ENCODE results near the gene CDC42BPA. TPM values are rescaled to one million over a fixed set of nuclear protein-coding genes. Genes with fewer than 3 reads are reported as not detected.

Gene CDC42BPA
- total and polyA plus RNA-seq, 2 experiments from 2014 or later: 25.1 to 25.2 TPM

GRCh38 chr1:227263869-227264268, 54.4 kb downstream of the CDC42BPA start:
- Histone ChIP-seq H3K4me3 (no peak overlapping the region), H3K36me3 (no peaks in the 10 kb centered on the region), H3K27me3 (no peaks in the 10 kb centered on the region), H3K4me1 (ENCODE audit: low read depth) (no peaks in the 10 kb centered on the region), H3K9me3 (ENCODE audit: low read depth) (no peaks in the 10 kb centered on the region), H3K27ac (no peak overlapping the region)
- no peak for TF ChIP-seq CTCF (IDR thresholded peaks at IDR 0.05; ENCODE audit: low read depth, low read length)
- DNase-seq (ENCODE audit: low read depth in 1 of 2, low spot score in 1 of 2): no peak

- no peaks in the 10 kb centered on the region for H3K9me3 ChIP-seq (ENCODE audit: low read depth)
- H3K4me1 ChIP-seq (ENCODE audit: low read depth): no peaks in the 10 kb centered on the region
- H3K36me3 ChIP-seq: no peaks in the 10 kb centered on the region
- H3K27me3 ChIP-seq: no peaks in the 10 kb centered on the region
- DNase-seq (ENCODE audit: low read depth in 1 of 2, low spot score in 1 of 2): no peak
- H3K4me3 ChIP-seq: no peak overlapping the region
- H3K27ac ChIP-seq: no peak overlapping the region
- TF ChIP-seq CTCF (IDR thresholded peaks at IDR 0.05; ENCODE audit: low read depth, low read length): no peak
Observed at GRCh38 chr1:227261501-227261900, 56.8 kb downstream of the CDC42BPA start.

GRCh38 chr1:227260433-227260832, 57.9 kb downstream of the CDC42BPA start:
- H3K27ac ChIP-seq: no peak overlapping the region
- H3K4me1 ChIP-seq (ENCODE audit: low read depth): no peaks in the 10 kb centered on the region
- H3K36me3 ChIP-seq: no peaks in the 10 kb centered on the region
- no peak for DNase-seq (ENCODE audit: low read depth in 1 of 2, low spot score in 1 of 2)
- H3K27me3 ChIP-seq: no peaks in the 10 kb centered on the region
- H3K4me3 ChIP-seq: no peak overlapping the region
- H3K9me3 ChIP-seq (ENCODE audit: low read depth): no peaks in the 10 kb centered on the region
- TF ChIP-seq CTCF (IDR thresholded peaks at IDR 0.05; ENCODE audit: low read depth, low read length): no peak

GRCh38 chr1:227257964-227258363, 60.3 kb downstream of the CDC42BPA start:
- Histone ChIP-seq H3K36me3 (no peaks in the 10 kb centered on the region), H3K4me1 (ENCODE audit: low read depth) (no peaks in the 10 kb centered on the region), H3K27me3 (no peaks in the 10 kb centered on the region), H3K9me3 (ENCODE audit: low read depth) (no peaks in the 10 kb centered on the region), H3K4me3 (no peak overlapping the region), H3K27ac (no peak overlapping the region)
- TF ChIP-seq CTCF (IDR thresholded peaks at IDR 0.05; ENCODE audit: low read depth, low read length): no peak
- DNase-seq (ENCODE audit: low read depth in 1 of 2, low spot score in 1 of 2): no peak

- Histone ChIP-seq H3K27ac (no peak overlapping the region), H3K27me3 (no peaks in the 10 kb centered on the region), H3K36me3 (no peaks in the 10 kb centered on the region), H3K9me3 (ENCODE audit: low read depth) (no peaks in the 10 kb centered on the region), H3K4me1 (ENCODE audit: low read depth) (no peaks in the 10 kb centered on the region), H3K4me3 (no peak overlapping the region)
- no peak for TF ChIP-seq CTCF (IDR thresholded peaks at IDR 0.05; ENCODE audit: low read depth, low read length)
- no peak for DNase-seq (ENCODE audit: low read depth in 1 of 2, low spot score in 1 of 2)
Observed at GRCh38 chr1:227255086-227255732, 63.1 kb downstream of the CDC42BPA start.

Data from cardiac muscle cell (in vitro differentiated cells and primary cell).